Fibroblast of lung (primary cell): Measurements from ENCODE around the gene LRSAM1. TPM values are rescaled to one million over a fixed set of nuclear protein-coding genes. Genes with fewer than 3 reads are reported as not detected.
A peak's percentile ranks its signal among the peaks of the same experiment; 100 is the strongest.

ENCODE experiments used
- DNase-seq, 2 donors: peaks; one replicate each; pipeline versions ENCODE4 v3.0.0 to v3.0.0-alpha.2; 2010; ENCODE audit warnings: low read depth in 2 of 2
- H2AFZ ChIP-seq: 2 replicates; pipeline ENCODE4 v1.5.1; 2012; ENCODE audit warnings: low read length, control low read depth, inconsistent platforms
- H3K27ac ChIP-seq: 2 replicates; pipeline ENCODE4 v1.5.1; 2011; ENCODE audit warnings: low read length, control low read depth; ENCODE audit not compliant: insufficient read depth
- H3K27me3 ChIP-seq: 2 replicates; pipeline ENCODE4 v1.5.1; 2011; ENCODE audit warnings: mild to moderate bottlenecking, low read length; ENCODE audit not compliant: control insufficient read depth, insufficient read depth
- H3K36me3 ChIP-seq: 2 replicates; pipeline ENCODE4 v1.5.1; 2011; ENCODE audit warnings: low read length; ENCODE audit not compliant: control insufficient read depth, insufficient read depth
- H3K4me1 ChIP-seq: 2 replicates; pipeline ENCODE4 v1.5.1; 2011; ENCODE audit warnings: low read length; ENCODE audit not compliant: control insufficient read depth, insufficient read depth; ENCODE audit errors: extremely low read depth
- H3K4me2 ChIP-seq: 2 replicates; pipeline ENCODE4 v1.5.1; 2011; ENCODE audit warnings: low read length, control low read depth; ENCODE audit not compliant: insufficient read depth; ENCODE audit errors: extremely low read depth
- H3K4me3 ChIP-seq, 4 experiments: fragments of 200-600 bp in 1 of 4; sonication (generic) in 1 of 4; replicated peaks in 1 of 4; 2 replicates each; pipeline ENCODE4 v1.5.1; 2011 to 2016; ENCODE audit warnings: low read length in 4 of 4, low read depth in 3 of 4, mild to moderate bottlenecking in 3 of 4, control low read depth in 2 of 4, inconsistent platforms in 1 of 4, mixed read lengths in 1 of 4; ENCODE audit not compliant: insufficient read depth in 1 of 4; ENCODE audit errors: control extremely low read depth in 1 of 4
- H3K79me2 ChIP-seq: 2 replicates; pipeline ENCODE4 v1.5.1; 2012; ENCODE audit warnings: mild to moderate bottlenecking, low read length, inconsistent platforms; ENCODE audit not compliant: control insufficient read depth, insufficient read depth
- H3K9ac ChIP-seq: 2 replicates; pipeline ENCODE4 v1.5.1; 2011; ENCODE audit warnings: mild to moderate bottlenecking, low read length, control low read depth; ENCODE audit not compliant: insufficient read depth
- H3K9me3 ChIP-seq: 2 replicates; pipeline ENCODE4 v1.5.1; 2012; ENCODE audit warnings: low read depth, low read length; ENCODE audit not compliant: control insufficient read depth, insufficient read depth
- H4K20me1 ChIP-seq: 2 replicates; pipeline ENCODE4 v1.5.1; 2011; ENCODE audit warnings: low read length; ENCODE audit not compliant: control insufficient read depth, insufficient read depth; ENCODE audit errors: extremely low read depth
- EZH2 ChIP-seq: IDR thresholded peaks from 2 replicates; pipeline ENCODE4 v1.5.1; 2012; ENCODE audit warnings: low read length, control low read depth, mild to moderate bottlenecking; ENCODE audit errors: missing control alignments
- polyA plus RNA-seq, 2 donors: library from polyadenylated mRNA; depleted of rRNA in 1 of 2; stranded (reverse) in 1 of 2; unstranded in 1 of 2; fragments of >200 nt; gene quantifications; 2 replicates each; pipeline ENCODE4 v1.2.1, GENCODE V29; 2011 to 2012; ENCODE audit warnings: missing spikeins in 1 of 2
- total RNA-seq: library from RNA; depleted of rRNA; stranded (reverse); fragments of >200 nt; gene quantifications from 2 replicates; pipeline ENCODE4 v1.2.1, GENCODE V29; 2014
- TF ChIP-seq, protein P1 (sequence below), 2 donors: IDR thresholded peaks in 1 of 2; conservative IDR thresholded peaks in 1 of 2; 1 replicate in 1 of 2; 2 replicates in 1 of 2; pipeline ENCODE4 v1.5.1; 2011 to 2012; ENCODE audit warnings: low read length in 2 of 2, control low read depth in 1 of 2, inconsistent platforms in 1 of 2, low read depth in 1 of 2, mild to moderate bottlenecking in 1 of 2

LRSAM1 gene
- total and polyA plus RNA-seq, 2 donors (not counting 1 experiment from before 2014, with no cell fraction given): 6.8 to 18.0 TPM

DNA sequence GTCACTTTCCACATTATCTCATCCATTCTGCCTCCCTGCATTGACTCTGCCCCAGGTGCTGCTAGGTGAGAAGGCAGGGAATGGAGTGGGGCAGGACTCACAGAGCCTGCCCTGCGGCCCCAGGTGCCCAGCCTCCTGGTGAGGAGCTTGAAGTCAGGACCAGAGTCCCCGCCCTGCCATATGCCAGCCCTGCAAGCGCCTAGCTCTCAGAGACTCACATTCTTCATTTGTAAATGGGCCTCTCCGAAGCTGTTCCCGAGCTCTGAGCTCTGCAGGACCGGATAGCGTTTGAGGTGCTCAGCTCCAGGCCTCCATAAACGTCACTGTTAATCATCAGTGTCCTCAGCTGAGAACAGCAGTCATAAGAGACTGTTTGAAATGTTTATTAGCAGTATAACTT, 85.7 kb downstream of the LRSAM1 start:
- Histone ChIP-seq H3K9ac (no peak overlapping the region), H3K4me2 (peak overlapping the region; percentile 40), H3K79me2 (peaks cover 94% of the 10 kb centered on the region), H3K4me1 (peaks cover 68% of the 10 kb centered on the region), H3K9me3 (no peaks in the 10 kb centered on the region), H3K27ac (peak overlapping the region; percentile 92), H3K36me3 (peaks cover 12% of the 10 kb centered on the region), H4K20me1 (peaks cover 3% of the 10 kb centered on the region), H2AFZ (no peak overlapping the region), H3K27me3 (no peaks in the 10 kb centered on the region), H3K4me3 (no peak overlapping the region)
- DNase-seq: peak; percentile 47 to 58
- TF ChIP-seq, protein P1, sequence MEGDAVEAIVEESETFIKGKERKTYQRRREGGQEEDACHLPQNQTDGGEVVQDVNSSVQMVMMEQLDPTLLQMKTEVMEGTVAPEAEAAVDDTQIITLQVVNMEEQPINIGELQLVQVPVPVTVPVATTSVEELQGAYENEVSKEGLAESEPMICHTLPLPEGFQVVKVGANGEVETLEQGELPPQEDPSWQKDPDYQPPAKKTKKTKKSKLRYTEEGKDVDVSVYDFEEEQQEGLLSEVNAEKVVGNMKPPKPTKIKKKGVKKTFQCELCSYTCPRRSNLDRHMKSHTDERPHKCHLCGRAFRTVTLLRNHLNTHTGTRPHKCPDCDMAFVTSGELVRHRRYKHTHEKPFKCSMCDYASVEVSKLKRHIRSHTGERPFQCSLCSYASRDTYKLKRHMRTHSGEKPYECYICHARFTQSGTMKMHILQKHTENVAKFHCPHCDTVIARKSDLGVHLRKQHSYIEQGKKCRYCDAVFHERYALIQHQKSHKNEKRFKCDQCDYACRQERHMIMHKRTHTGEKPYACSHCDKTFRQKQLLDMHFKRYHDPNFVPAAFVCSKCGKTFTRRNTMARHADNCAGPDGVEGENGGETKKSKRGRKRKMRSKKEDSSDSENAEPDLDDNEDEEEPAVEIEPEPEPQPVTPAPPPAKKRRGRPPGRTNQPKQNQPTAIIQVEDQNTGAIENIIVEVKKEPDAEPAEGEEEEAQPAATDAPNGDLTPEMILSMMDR (conservative IDR thresholded peaks at IDR 0.05 in 1 of 2, IDR thresholded peaks at IDR 0.05 in 1 of 2; ENCODE audit: low read depth in 1 of 2, low read length in 2 of 2): no peak
- TF ChIP-seq EZH2: no peak

DNA sequence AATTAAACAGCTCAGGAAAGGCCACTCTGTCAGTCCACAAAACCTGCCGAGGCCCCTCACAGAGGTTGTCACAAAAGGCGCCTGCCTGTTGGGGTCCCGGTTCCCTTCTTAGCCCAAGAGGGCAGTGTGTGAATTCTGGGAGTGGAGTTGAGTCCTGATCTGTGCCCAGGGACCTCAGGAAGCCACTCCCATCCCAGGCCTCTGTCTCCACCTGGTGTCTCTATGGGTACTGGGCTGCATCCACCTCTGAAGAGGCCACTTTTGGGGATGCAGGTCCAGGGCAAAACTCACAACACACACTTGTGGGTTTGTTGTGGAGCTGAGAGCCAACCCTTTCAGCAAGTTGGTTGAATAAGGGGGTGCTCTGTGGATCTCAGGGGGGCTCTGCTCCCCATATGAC, 86.5 kb downstream of the LRSAM1 start:
- Histone ChIP-seq H3K9ac (peak overlapping the region; percentile 38), H3K27me3 (no peaks in the 10 kb centered on the region), H4K20me1 (peaks cover 3% of the 10 kb centered on the region), H3K4me2 (no peak overlapping the region), H3K79me2 (peaks cover 92% of the 10 kb centered on the region), H3K4me1 (peaks cover 74% of the 10 kb centered on the region), H3K27ac (peak overlapping the region; percentile 92), H3K9me3 (no peaks in the 10 kb centered on the region), H3K4me3 (no peak overlapping the region), H3K36me3 (peaks cover 16% of the 10 kb centered on the region), H2AFZ (no peak overlapping the region)
- no peak for DNase-seq
- no peak for TF ChIP-seq EZH2
- TF ChIP-seq, protein P1 (conservative IDR thresholded peaks at IDR 0.05 in 1 of 2, IDR thresholded peaks at IDR 0.05 in 1 of 2; ENCODE audit: low read depth in 1 of 2, low read length in 2 of 2): peak; percentile 10 to 39

DNA sequence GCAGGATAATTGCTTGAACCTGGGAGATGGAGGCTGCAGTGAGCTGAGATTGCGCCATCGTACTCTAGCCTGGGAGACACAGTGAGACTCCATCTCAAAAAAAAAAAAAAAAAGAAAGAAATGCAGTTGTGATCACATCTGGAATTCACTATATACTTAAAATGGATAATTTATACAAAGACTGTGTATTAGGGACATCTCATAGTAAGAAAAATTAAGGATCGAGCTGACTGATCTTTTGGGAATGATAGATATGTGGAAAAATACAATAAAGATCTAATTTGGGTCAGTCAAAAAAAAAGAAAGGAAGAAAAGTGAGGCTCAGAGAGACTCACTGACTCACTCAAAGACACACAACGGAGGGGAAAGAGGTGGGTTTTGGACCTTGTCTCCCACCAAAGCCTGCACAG, 87.5 kb downstream of the LRSAM1 start:
- Histone ChIP-seq H3K9ac (peak overlapping the region; percentile 10), H2AFZ (no peak overlapping the region), H3K79me2 (peaks cover 94% of the 10 kb centered on the region), H3K4me3 (no peak overlapping the region), H3K4me1 (peaks cover 81% of the 10 kb centered on the region), H4K20me1 (peaks cover 3% of the 10 kb centered on the region), H3K9me3 (no peaks in the 10 kb centered on the region), H3K27me3 (no peaks in the 10 kb centered on the region), H3K27ac (peak overlapping the region; percentile 92), H3K36me3 (peaks cover 15% of the 10 kb centered on the region), H3K4me2 (peak overlapping the region; percentile 85)
- TF ChIP-seq EZH2: no peak
- TF ChIP-seq, protein P1 (conservative IDR thresholded peaks at IDR 0.05 in 1 of 2, IDR thresholded peaks at IDR 0.05 in 1 of 2; ENCODE audit: low read depth in 1 of 2, low read length in 2 of 2): no peak
- DNase-seq: peak; percentile 60 to 69
